ENCODE measurements around the gene CTCFL. TPM values are rescaled to one million over a fixed set of nuclear protein-coding genes. Genes with fewer than 3 reads are reported as not detected.
"Not testable (repeated sequence)": the region's sequence is repeated elsewhere in the genome, so short reads cannot be mapped to it uniquely, and the experiment has no call there.

CTCFL gene
- total RNA-seq, 1 donor from 2014 or later, result 0.27 TPM

DNA sequence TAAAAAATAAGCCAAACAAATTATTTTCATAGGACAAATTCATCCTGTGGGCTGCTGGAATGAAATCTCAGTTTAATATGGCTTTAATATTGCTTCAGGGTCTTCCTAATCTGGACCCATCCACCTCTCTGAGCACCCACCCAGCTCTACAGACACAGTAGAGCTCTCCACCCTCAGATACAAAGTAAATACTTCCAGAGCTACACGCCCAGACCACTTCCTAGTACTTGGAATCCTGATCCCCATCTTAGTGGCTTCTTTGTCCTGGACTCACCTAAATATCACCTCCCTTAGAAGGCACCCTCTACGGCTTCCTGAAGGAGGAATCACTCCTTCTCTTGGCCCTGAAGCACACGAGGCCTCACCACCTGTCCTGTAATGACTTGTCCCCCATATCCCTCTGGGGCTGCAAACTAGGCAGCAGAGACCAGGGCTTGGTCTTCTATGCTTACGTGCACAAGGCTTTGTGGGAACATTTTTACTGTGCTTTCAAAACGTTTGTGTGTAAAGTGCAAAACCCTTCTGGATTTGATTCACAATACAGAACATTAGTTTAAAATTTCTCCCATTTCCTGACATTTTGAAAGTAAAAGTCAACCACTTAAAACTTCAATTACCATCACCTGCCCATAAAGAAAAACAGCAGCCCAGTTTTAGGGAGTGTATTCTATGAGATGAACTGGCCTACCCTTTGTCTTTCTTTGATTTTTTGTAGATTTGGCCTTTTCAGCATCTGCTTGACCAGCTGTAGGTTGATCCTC, 2.4 kb downstream of the CTCFL start:
- intact Hi-C loops (cut with DNase I), result loop anchor here (10.0 kb wide), 1 partner anchor 52 kb away; no protein-coding TSS in a partner anchor
- no peak for ATAC-seq
- no peak for DNase-seq (ENCODE audit: low spot score)

DNA sequence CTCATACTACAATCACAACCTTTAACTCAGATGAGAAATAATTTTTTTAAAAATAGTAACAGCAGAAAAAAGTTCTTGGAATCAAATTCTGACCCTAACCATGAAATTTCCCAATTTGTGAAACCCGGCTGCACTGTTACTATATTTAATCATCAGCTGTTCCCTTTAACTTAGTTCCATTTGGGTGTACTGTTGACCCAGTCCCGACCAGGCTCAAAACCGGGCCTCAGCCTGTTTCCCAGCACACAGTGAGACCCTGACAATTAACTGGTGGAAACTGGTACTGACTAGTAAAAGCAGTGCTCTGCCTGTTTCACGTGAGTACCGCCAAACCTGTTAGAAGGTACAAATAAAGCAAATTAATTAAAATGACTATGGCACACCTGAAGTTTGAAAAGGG, 7.0 kb downstream of the CTCFL start:
- no peak for DNase-seq (ENCODE audit: low spot score)
- intact Hi-C loops (cut with DNase I), result loop anchor here (10.0 kb wide), 1 partner anchor 697 kb away; no protein-coding TSS in a partner anchor
- no peak for ATAC-seq

DNA sequence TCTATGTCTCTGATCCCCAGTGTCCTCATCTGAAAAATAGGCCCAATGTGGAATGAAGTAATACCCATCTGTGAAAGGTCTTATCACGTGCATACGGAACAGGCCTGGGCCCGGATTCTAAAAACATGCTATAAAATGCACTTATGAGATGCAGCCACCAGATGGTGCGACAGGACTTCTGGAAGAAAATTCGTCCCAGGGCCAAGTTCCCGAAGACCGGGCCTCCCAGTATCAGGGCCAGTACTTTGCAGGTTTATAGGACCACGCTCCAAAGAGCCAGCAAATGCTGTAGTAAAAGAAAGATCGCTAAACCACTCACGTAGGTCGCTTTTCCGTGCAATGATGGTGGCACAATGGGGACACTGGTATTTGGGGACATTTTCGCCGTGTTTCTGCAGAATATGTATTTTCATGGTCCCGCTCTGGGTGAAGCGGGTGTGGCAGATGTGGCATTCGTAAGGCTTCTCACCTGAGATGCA, 10.6 kb downstream of the CTCFL start:
- ATAC-seq, result peak; percentile 86
- intact Hi-C loops (cut with DNase I), result loop anchor here (2.0 to 10.0 kb wide), 2 partner anchors 78 to 700 kb away; no protein-coding TSS in a partner anchor
- DNase-seq (ENCODE audit: low spot score), result peak; percentile 82

DNA sequence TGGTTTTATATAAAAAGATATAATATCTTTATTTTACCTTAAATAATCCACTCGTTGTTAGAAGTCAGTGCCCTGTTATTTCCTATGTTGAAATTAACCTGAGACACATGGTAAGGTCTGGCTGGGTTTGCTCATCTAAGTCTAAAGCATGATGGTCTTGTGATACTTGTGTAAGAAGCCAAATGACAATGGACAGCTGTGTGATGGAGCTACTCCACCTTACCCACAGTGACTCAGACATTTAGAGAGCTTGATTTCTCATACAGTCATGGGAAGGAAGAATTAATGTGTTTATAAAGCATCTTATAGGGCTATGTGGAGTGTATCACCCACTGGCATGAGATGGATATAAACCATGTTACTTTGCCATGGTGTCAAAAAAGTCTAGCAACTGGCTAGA, 11.7 kb downstream of the CTCFL start:
- intact Hi-C loops (cut with DNase I), result loop anchor here (10.0 kb wide), 1 partner anchor 702 kb away; no protein-coding TSS in a partner anchor
- DNase-seq (ENCODE audit: low spot score), result no peak
- no peak for ATAC-seq

DNA sequence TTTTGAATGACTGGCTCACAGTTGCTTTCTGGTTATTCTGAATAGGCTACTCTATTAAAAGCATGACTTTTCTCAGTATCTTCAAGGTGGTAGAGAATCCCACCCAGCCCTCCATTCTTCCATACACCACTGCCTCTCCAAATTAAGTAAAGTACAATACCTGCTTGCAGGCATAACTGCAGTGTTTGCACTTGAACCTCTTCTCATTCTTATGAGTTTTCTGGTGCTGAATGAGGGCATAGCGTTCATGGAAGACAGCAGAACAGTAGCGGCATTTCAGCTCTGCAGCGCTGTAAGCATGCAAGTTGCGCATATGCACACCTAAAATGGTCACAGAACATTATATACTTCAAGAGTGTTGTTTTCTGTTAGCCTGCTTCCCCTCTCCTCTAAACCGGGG, 12.5 kb downstream of the CTCFL start:
- DNase-seq (ENCODE audit: low spot score) (no peak), ATAC-seq (no peak)
- intact Hi-C loops (cut with DNase I), result loop anchor here (10.0 kb wide), 1 partner anchor 702 kb away; no protein-coding TSS in a partner anchor

DNA sequence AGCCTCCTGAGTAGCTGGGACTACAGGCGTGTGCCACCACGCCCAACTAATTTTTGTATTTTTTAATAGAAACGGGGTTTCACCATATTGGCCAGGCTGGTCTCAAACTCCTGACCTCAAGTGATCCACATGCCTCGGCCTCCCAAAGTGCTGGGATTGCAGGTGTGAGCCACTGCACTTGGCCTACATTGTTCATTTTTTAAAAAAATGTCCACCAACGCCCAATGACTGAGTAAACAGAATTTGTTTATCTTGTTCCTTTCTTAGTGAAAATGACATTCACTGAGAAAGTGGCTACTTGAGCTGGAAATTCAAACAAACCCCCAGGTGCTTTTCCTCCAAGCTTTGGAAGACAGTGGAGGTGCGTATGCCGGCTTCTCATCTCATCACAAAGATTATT, 13.2 kb downstream of the CTCFL start:
- not testable (repeated sequence) for ATAC-seq; DNase-seq (ENCODE audit: low spot score)
- intact Hi-C loops (cut with DNase I), result loop anchor here (10.0 kb wide), 1 partner anchor 703 kb away; no protein-coding TSS in a partner anchor

DNA sequence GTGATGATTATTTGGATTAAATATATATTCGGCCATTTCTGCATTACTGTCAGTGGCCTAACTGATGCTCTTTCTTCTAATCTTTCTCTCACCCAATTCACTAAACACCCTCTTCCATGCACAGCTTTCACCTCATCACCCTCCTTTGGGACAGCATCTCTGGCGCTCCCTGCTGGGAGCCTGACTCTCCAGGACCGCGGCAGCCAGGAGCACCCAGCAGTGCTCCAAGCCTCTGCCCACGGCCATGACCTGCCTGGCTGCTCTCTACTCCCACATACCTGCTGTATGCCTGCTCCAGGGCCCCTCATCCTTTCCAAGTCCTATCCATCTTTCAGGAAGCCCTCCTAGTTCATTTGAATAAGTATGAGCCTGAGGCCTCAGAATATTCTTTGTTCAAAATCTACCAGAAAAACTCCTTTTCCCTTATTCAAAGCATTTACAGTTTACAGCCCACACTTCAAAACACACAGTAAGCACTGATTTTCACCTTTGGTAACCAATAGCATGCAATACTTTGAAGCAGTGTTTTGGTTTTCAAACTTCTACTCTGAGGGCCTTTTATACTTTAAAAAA, 15.2 kb downstream of the CTCFL start:
- ATAC-seq (no peak), DNase-seq (ENCODE audit: low spot score) (no peak)
- intact Hi-C loops (cut with DNase I), result loop anchor here (10.0 kb wide), 1 partner anchor 705 kb away; no protein-coding TSS in a partner anchor

DNA sequence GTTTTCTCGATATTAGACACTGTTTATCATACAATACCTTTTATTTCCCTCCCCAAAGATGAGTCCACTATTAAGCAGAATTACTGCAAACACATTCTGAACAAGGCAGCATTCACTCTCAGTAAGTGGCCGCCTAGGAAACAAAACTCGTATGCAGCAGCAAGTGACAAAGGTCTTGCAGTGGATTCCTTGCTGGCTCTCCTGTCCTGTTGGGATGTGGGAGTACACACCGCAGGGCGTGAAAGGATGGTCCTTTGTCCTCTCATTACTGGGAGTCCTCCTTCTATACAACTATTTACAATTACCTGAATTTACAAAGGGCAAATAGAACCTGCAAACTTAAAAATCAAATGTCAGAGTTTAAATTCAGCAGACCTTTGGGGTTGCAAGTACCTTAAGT, 16.1 kb downstream of the CTCFL start:
- no peak for DNase-seq (ENCODE audit: low spot score)
- intact Hi-C loops (cut with DNase I), result no loop called here
- no peak for ATAC-seq

DNA sequence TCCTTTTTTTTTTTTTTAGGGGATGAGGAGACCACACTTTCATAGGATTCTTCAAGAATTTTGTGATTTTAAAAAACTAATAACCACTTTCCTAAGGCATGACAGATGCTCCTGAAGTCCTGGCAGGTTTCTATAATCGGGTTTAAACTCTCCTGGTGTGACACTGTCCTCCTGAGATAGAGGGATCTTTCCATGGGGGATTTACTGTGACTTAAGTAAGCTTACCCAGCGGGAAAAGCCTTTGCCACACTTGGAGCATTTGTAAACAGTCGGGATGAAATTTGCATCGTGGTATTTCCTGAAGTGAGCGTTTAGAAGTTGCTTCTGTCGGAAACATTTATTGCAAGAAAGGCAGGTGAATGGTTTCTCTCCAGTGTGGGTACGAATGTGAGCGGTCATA, 16.6 kb downstream of the CTCFL start:
- intact Hi-C loops (cut with DNase I), result no loop called here
- DNase-seq (ENCODE audit: low spot score) (no peak), ATAC-seq (no peak)

DNA sequence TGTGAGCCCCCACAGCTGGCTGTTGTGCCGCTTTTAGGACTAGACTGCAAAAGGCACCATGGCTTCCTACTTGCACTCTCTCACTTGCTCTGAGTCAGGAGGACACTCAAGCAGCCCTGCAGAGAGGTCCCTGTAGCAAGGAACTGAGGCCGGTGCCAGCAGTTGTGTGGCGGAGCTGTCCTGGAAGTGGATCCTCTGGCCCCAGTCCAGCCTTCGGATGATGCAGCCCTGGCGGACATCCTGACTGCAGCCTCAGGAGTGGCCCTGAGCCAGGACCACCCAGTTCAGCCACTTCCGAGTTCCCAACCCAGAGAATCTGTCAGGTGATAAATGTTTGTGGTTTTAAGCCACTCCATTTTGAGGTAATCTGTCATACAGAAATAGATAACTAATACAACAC, 17.5 kb downstream of the CTCFL start:
- ATAC-seq (peak; percentile 21), DNase-seq (ENCODE audit: low spot score) (no peak)
- intact Hi-C loops (cut with DNase I), result no loop called here

DNA sequence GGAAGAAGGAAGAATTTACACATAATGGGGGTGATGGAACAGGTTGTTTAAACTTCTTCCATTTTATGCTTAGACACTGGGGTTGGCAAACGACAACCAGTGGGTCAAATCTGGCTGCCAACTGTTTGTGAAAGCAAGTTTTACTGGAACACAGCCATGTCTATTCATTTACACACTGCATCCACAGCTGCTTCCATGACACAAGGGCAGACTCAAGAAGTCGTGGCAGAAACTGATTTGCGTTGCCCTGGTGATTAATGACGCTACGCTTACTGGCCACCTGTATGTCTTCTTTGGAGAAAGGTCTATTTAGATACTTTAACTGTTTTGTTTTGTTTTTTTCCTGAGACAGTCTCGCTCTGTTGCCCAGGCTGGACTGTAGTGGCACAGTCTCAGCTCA, 19.0 kb downstream of the CTCFL start:
- DNase-seq (ENCODE audit: low spot score) (no peak), ATAC-seq (no peak)
- intact Hi-C loops (cut with DNase I), result no loop called here

DNA sequence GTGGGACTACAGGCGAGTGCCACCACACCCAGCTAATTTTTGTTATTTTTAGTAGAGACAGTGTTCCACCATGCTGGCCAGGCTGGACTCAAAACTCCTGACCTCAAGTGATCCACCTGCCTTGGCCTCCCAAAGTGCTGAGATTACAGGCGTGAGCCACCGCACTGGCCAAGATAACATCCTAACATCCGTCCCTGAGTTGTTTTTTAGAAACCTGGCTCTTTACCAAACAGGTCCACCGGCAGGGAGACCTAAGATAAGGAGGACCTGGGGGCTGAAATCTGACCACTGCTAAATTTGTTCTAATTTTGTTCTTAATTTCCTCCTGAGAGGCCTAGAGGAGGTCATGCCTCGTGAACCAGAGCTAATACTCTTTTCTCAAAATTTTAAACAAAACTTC, 20.5 kb downstream of the CTCFL start:
- ATAC-seq (no peak), DNase-seq (ENCODE audit: low spot score) (no peak)
- intact Hi-C loops (cut with DNase I), result no loop called here

DNA sequence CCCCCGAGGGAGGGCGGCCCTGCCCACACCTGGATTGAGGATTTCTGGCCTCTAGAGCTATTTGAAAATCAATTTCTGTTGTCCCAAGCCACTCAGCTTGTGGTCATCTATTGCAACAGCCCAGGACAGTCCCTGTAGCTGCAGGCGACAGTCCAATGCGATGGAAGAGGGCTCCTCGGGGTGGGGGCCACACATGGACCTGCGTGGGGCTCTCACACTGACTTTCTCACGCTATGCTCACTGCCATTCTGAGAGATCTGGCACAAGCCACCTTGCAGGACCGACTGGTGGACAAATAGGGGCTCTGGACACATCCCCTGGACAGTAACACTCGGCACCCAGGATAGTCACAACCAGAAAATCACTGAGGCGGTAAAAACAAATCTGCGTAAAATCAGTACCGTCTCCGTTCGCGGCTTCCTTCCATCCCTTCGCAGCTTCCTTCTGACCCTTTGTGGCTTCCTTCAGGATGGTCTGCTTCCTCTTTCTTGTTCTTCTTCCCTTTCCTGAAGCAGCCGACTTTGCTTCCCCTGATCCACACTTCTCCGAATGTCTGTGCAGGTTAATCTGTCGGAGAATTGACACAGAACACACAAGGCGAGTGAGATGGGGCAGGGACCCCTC, 21.8 kb downstream of the CTCFL start:
- ATAC-seq (peak; percentile 44), DNase-seq (ENCODE audit: low spot score) (no peak)

DNA sequence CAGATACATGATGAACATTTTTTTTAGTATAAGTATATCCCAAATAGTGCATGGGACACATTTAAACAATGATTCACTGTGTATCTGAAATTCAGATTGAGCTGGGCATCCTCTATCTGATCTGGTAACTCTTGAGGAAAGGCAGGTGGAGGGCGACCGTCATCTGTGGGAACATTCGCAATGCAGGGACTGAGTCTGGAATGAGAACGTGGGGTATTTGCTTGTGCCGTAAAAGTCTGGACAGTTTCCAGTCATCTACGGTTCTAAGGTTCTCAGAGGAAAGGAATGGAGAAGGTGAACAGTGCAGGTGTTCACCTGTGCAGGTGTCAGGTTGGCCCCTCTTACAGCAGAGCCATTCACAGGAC, 22.6 kb downstream of the CTCFL start:
- intact Hi-C loops (cut with DNase I), result no loop called here
- DNase-seq (ENCODE audit: low spot score) (no peak), ATAC-seq (no peak)

More for the DNA sequence above, 21.8 kb downstream of the CTCFL start:
- intact Hi-C loops (cut with DNase I), result no loop called here

DNA sequence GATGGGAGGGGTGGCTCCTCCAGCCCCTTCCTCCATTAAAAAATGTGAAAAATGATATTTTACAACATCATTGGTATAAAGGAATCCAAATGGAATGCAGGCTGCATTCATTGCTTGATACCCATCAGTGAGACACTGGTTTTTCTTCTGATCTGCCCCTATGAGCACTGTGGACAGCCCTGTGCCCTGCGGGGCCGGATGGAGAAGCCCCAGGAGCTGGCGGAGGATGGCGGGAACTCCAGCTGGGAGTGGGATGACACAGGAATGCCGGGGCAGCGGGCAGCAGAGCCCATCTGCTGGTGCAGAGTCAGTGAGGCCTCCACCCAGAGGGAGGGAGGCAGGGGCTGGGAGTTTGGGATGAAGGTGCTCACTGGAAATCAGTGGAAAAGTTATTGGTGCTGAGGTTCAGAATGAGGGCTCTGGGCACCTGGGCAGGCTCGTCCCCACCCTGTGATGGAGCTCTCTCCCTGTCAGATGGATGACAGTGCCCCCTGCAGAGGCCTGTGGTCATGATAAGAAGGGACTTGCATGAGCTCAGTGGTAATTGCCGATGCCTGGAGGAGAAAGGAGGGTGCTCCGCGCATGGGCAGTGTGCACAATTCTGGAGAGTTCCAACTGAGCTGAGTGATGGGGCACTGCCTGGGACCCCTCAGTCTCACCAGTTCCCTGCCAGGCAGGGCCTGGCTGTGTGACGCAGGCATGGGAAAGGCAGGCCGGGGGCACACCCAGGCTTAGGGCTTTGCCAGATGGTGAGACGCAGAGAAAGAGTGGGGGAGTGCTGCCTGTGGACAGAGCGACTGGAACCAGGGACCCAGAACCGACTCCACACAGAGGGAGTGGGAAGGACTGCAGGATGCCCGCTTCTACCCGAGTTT, 23.2 kb downstream of the CTCFL start:
- DNase-seq (ENCODE audit: low spot score) (no peak), ATAC-seq (no peak)
- intact Hi-C loops (cut with DNase I), result no loop called here

DNA sequence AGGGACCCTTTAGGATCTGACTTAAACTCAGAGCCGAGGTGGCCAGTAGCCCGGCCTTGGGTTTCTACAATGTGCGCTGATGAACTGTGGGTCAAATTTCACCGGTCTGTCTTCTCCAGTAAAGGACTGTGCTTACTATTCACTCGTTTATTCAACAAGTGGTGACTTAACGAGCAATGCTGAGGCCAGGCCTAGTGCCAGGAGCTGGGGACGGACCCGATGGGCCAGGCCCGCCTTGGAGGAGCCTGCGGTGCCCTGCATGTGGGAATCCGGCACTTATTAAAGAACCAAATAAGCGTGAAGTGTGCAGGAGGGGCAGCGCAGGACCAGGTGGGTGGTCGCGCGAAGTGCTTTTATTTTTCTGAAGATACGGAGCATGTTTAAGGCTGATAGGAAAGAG, 24.0 kb downstream of the CTCFL start:
- DNase-seq (ENCODE audit: low spot score), result no peak
- intact Hi-C loops (cut with DNase I), result no loop called here
- ATAC-seq, result no peak

DNA sequence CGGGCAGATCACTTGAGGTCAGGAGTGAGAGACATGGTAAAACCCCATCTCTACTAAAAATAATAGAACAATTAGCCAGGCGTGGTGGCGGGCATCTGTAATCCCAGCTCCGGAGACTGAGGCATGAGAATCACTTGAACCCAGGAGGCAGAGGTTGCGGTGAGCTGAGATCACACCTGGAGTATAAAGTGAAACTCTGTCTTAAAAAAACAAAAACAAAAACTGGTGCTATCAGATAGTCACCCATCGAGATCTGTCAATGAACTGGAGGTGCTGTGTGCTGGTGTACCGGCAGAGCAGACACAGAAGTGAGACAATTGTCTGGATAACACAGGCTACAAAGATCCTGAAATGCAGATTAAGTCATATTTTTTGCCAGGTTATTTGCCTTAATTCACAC, 24.7 kb downstream of the CTCFL start:
- DNase-seq (ENCODE audit: low spot score) (no peak), ATAC-seq (no peak)
- intact Hi-C loops (cut with DNase I), result no loop called here

DNA sequence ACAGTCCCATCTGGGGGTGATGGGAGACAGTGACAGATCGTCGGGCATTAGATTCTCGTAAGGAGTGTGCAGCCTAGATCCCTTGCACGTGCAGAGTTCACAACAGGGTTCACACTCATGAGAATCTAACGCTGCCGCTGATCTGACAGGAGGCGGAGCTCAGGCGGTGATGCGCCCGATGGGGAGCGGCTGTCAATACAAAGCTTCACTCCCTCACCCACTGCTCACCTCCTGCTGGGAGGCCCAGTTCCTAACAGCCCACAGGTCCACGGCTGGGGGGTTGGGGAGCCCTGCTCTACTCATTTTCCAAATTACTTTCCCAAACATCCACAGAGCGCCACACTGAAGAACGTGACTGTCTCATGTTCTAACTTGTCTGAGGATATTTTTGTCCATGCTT, 25.3 kb downstream of the CTCFL start:
- no peak for ATAC-seq
- DNase-seq (ENCODE audit: low spot score), result no peak
- intact Hi-C loops (cut with DNase I), result no loop called here

All from sciatic nerve (tissue), 2 donors.